HEK293 (cell line): ENCODE results near the gene MPPED2.

Source experiments
- GLIS2 ChIP-seq: fragments of 450-650 bp; formaldehyde crosslinking; IDR thresholded peaks from 2 replicates; pipeline ENCODE4 v1.5.1; 2016; ENCODE audit warnings: missing biosample characterization, missing genetic modification characterization
- REPIN1 ChIP-seq: fragments of 450-650 bp; formaldehyde crosslinking; IDR thresholded peaks from 2 replicates; pipeline ENCODE4 v1.5.1; 2017; ENCODE audit warnings: missing biosample characterization, missing genetic modification characterization, low read depth
- TRIM28 ChIP-seq: IDR thresholded peaks from 2 replicates; pipeline ENCODE4 v1.6.1; 2011; ENCODE audit warnings: low read length, control low read depth, borderline replicate concordance
- YY1 ChIP-seq: fragments of 450-650 bp; formaldehyde crosslinking; IDR thresholded peaks from 2 replicates; pipeline ENCODE4 v1.5.1; 2018; ENCODE audit warnings: missing biosample characterization, missing genetic modification characterization
- ZNF10 ChIP-seq: fragments of 450-650 bp; formaldehyde crosslinking; IDR thresholded peaks from 2 replicates; pipeline ENCODE4 v1.5.1; 2017; ENCODE audit warnings: missing biosample characterization, missing genetic modification characterization
- ZNF433 ChIP-seq: fragments of 450-650 bp; formaldehyde crosslinking; IDR thresholded peaks from 2 replicates; pipeline ENCODE4 v1.5.1; 2016; ENCODE audit warnings: missing biosample characterization, missing genetic modification characterization, low read depth
- ZNF549 ChIP-seq: fragments of 450-650 bp; IDR thresholded peaks from 2 replicates; pipeline ENCODE4 v1.5.1; 2018; ENCODE audit warnings: missing biosample characterization, missing genetic modification characterization, mild to moderate bottlenecking, inconsistent platforms, moderate library complexity
- ZNF768 ChIP-seq: fragments of 450-650 bp; formaldehyde crosslinking; IDR thresholded peaks from 2 replicates; pipeline ENCODE4 v1.5.1; 2018; ENCODE audit warnings: missing biosample characterization, mild to moderate bottlenecking, missing genetic modification characterization
- TF ChIP-seq, protein P1 (sequence below): fragments of 450-650 bp; formaldehyde crosslinking; IDR thresholded peaks from 2 replicates; pipeline ENCODE4 v1.5.1; 2016; ENCODE audit warnings: missing biosample characterization, missing genetic modification characterization
- TF ChIP-seq, protein P2 (sequence below): fragments of 450-650 bp; formaldehyde crosslinking; IDR thresholded peaks from 2 replicates; pipeline ENCODE4 v1.5.1; 2016; ENCODE audit warnings: missing biosample characterization, missing genetic modification characterization, low read depth
- TF ChIP-seq, protein P3 (sequence below): fragments of 450-650 bp; formaldehyde crosslinking; IDR thresholded peaks from 2 replicates; pipeline ENCODE4 v1.5.1; 2016; ENCODE audit warnings: missing biosample characterization, missing genetic modification characterization
- TF ChIP-seq, protein P4 (sequence below): fragments of 450-650 bp; formaldehyde crosslinking; IDR thresholded peaks from 2 replicates; pipeline ENCODE4 v1.5.1; 2016; ENCODE audit warnings: missing biosample characterization, missing genetic modification characterization
- TF ChIP-seq, protein P5 (sequence below): fragments of 450-650 bp; formaldehyde crosslinking; IDR thresholded peaks from 2 replicates; pipeline ENCODE4 v1.5.1; 2016; ENCODE audit warnings: missing biosample characterization, missing genetic modification characterization
- TF ChIP-seq, protein P6 (sequence below): fragments of 450-650 bp; formaldehyde crosslinking; IDR thresholded peaks from 2 replicates; pipeline ENCODE4 v1.5.0; 2017; ENCODE audit warnings: missing biosample characterization, missing genetic modification characterization, borderline replicate concordance

DNA sequence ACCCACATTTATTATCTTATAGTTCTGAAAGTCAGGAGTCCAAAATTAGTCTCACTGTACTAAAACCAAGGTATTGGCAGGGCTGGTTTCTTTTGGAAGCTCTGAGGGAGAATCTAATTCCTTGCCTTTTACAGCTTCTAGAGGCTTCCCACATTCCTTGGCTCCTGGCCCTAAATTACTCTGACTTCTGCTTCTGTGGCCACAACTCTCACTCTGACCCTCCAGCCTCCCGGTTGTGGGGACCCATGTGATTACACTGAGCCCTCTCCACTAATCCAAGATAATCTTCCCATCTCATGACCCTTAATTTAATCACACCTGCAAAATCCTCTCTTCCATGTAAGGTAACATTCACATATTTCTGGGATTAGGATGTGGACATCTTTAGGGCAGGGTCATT lies 152.3 kb downstream of the MPPED2 start:
- TF ChIP-seq YY1 (tag by site-specific recombination) (no peak), ZNF549 (tag by site-specific recombination) (no peak), GLIS2 (tag by site-specific recombination) (no peak), TRIM28 (no peak), ZNF10 (no peak), REPIN1 (tag by site-specific recombination) (no peak), ZNF768 (tag by site-specific recombination) (no peak), ZNF433 (tag by site-specific recombination) (no peak)
- TF ChIP-seq, protein P1, sequence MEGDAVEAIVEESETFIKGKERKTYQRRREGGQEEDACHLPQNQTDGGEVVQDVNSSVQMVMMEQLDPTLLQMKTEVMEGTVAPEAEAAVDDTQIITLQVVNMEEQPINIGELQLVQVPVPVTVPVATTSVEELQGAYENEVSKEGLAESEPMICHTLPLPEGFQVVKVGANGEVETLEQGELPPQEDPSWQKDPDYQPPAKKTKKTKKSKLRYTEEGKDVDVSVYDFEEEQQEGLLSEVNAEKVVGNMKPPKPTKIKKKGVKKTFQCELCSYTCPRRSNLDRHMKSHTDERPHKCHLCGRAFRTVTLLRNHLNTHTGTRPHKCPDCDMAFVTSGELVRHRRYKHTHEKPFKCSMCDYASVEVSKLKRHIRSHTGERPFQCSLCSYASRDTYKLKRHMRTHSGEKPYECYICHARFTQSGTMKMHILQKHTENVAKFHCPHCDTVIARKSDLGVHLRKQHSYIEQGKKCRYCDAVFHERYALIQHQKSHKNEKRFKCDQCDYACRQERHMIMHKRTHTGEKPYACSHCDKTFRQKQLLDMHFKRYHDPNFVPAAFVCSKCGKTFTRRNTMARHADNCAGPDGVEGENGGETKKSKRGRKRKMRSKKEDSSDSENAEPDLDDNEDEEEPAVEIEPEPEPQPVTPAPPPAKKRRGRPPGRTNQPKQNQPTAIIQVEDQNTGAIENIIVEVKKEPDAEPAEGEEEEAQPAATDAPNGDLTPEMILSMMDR (tag by site-specific recombination), result no peak
- TF ChIP-seq, protein P2, sequence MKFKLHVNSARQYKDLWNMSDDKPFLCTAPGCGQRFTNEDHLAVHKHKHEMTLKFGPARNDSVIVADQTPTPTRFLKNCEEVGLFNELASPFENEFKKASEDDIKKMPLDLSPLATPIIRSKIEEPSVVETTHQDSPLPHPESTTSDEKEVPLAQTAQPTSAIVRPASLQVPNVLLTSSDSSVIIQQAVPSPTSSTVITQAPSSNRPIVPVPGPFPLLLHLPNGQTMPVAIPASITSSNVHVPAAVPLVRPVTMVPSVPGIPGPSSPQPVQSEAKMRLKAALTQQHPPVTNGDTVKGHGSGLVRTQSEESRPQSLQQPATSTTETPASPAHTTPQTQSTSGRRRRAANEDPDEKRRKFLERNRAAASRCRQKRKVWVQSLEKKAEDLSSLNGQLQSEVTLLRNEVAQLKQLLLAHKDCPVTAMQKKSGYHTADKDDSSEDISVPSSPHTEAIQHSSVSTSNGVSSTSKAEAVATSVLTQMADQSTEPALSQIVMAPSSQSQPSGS (tag by site-specific recombination), result no peak
- TF ChIP-seq, protein P3, sequence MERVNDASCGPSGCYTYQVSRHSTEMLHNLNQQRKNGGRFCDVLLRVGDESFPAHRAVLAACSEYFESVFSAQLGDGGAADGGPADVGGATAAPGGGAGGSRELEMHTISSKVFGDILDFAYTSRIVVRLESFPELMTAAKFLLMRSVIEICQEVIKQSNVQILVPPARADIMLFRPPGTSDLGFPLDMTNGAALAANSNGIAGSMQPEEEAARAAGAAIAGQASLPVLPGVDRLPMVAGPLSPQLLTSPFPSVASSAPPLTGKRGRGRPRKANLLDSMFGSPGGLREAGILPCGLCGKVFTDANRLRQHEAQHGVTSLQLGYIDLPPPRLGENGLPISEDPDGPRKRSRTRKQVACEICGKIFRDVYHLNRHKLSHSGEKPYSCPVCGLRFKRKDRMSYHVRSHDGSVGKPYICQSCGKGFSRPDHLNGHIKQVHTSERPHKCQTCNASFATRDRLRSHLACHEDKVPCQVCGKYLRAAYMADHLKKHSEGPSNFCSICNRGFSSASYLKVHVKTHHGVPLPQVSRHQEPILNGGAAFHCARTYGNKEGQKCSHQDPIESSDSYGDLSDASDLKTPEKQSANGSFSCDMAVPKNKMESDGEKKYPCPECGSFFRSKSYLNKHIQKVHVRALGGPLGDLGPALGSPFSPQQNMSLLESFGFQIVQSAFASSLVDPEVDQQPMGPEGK, result no peak
- TF ChIP-seq, protein P4, sequence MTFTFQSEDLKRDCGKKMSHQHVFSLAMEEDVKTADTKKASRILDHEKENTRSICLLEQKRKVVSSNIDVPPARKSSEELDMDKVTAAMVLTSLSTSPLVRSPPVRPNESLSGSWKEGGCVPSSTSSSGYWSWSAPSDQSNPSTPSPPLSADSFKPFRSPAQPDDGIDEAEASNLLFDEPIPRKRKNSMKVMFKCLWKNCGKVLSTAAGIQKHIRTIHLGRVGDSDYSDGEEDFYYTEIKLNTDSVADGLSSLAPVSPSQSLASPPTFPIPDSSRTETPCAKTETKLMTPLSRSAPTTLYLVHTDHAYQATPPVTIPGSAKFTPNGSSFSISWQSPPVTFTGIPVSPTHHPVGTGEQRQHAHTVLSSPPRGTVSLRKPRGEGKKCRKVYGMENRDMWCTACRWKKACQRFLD (tag by site-specific recombination), result no peak
- TF ChIP-seq, protein P5, sequence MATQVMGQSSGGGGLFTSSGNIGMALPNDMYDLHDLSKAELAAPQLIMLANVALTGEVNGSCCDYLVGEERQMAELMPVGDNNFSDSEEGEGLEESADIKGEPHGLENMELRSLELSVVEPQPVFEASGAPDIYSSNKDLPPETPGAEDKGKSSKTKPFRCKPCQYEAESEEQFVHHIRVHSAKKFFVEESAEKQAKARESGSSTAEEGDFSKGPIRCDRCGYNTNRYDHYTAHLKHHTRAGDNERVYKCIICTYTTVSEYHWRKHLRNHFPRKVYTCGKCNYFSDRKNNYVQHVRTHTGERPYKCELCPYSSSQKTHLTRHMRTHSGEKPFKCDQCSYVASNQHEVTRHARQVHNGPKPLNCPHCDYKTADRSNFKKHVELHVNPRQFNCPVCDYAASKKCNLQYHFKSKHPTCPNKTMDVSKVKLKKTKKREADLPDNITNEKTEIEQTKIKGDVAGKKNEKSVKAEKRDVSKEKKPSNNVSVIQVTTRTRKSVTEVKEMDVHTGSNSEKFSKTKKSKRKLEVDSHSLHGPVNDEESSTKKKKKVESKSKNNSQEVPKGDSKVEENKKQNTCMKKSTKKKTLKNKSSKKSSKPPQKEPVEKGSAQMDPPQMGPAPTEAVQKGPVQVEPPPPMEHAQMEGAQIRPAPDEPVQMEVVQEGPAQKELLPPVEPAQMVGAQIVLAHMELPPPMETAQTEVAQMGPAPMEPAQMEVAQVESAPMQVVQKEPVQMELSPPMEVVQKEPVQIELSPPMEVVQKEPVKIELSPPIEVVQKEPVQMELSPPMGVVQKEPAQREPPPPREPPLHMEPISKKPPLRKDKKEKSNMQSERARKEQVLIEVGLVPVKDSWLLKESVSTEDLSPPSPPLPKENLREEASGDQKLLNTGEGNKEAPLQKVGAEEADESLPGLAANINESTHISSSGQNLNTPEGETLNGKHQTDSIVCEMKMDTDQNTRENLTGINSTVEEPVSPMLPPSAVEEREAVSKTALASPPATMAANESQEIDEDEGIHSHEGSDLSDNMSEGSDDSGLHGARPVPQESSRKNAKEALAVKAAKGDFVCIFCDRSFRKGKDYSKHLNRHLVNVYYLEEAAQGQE (tag by site-specific recombination), result no peak
- TF ChIP-seq, protein P6, sequence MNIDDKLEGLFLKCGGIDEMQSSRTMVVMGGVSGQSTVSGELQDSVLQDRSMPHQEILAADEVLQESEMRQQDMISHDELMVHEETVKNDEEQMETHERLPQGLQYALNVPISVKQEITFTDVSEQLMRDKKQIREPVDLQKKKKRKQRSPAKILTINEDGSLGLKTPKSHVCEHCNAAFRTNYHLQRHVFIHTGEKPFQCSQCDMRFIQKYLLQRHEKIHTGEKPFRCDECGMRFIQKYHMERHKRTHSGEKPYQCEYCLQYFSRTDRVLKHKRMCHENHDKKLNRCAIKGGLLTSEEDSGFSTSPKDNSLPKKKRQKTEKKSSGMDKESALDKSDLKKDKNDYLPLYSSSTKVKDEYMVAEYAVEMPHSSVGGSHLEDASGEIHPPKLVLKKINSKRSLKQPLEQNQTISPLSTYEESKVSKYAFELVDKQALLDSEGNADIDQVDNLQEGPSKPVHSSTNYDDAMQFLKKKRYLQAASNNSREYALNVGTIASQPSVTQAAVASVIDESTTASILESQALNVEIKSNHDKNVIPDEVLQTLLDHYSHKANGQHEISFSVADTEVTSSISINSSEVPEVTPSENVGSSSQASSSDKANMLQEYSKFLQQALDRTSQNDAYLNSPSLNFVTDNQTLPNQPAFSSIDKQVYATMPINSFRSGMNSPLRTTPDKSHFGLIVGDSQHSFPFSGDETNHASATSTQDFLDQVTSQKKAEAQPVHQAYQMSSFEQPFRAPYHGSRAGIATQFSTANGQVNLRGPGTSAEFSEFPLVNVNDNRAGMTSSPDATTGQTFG, result no peak
